OCI-LY7 (cell line): ENCODE data around the gene ZNF175.

Experiments
- CTCF ChIP-seq: fragments of 200-600 bp; sonication (generic); conservative IDR thresholded peaks from 2 replicates; pipeline ENCODE4 v1.5.1; 2014; ENCODE audit warnings: mild to moderate bottlenecking, antibody characterized with exemption, low read length, moderate library complexity, mixed read lengths
- EZH2phosphoT487 ChIP-seq: fragments of 200-600 bp; sonication (generic); IDR thresholded peaks from 2 replicates; pipeline ENCODE4 v1.6.1; 2018; ENCODE audit warnings: low read depth, borderline replicate concordance, mild to moderate bottlenecking, mixed run types, antibody characterized with exemption, low read length, moderate library complexity, mixed read lengths

GRCh38 chr19:51610576-51610975, 39.5 kb downstream of the ZNF175 start:
- TF ChIP-seq CTCF (no peak), EZH2phosphoT487 (no peak)
